Thyroid gland (tissue), 4 donors: ENCODE measurements around the gene TIAM1.

Experiments used
- CTCF ChIP-seq, 6 experiments: fragments of 200-600 bp in 3 of 6; fragments of 450-650 bp in 3 of 6; sonication (generic) in 3 of 6; IDR thresholded peaks; one replicate each; pipeline ENCODE4 v1.5.1; 2016 to 2019; ENCODE audit warnings: antibody characterized with exemption in 6 of 6, mild to moderate bottlenecking in 2 of 6, inconsistent platforms in 1 of 6, moderate library complexity in 1 of 6
- POLR2A ChIP-seq, 2 donors: fragments of 450-650 bp; IDR thresholded peaks; one replicate each; pipeline ENCODE4 v1.6.1; 2017; ENCODE audit warnings: antibody characterized with exemption in 2 of 2, mild to moderate bottlenecking in 2 of 2, moderate library complexity in 1 of 2

- TF ChIP-seq CTCF (IDR thresholded peaks at IDR 0.05) = no peak
- no peak for TF ChIP-seq POLR2A (IDR thresholded peaks at IDR 0.05)
These were observed 265.3 kb downstream of the TIAM1 start for GRCh38 chr21:31078796-31079195.
